Ramos (cell line): ENCODE data around the gene PTPRA.
"Not testable (repeated sequence)": the region's sequence is repeated elsewhere in the genome, so short reads cannot be mapped to it uniquely, and the experiment has no call there.

Experiments
- in situ Hi-C: fragments of 300-500 bp; cut with MboI; formaldehyde crosslinking; loops from one replicate; pipeline ENCODE4 v1.14.3; 2022; ENCODE audit warnings: low sequenced_read_pairs; ENCODE audit not compliant: unreplicated experiment

The PTPRA gene

GRCh38 chr20:2883726-2884637, 10.7 kb downstream of the PTPRA start:
- in situ Hi-C loops, result no loop called here

GRCh38 chr20:2887715-2888114, 14.4 kb downstream of the PTPRA start:
- in situ Hi-C loops, result no loop called here

GRCh38 chr20:2888224-2888955, 15.1 kb downstream of the PTPRA start:
- in situ Hi-C loops, result no loop called here

- in situ Hi-C loops, result no loop called here
These were observed 15.9 kb downstream of the PTPRA start for GRCh38 chr20:2889209-2889608.

GRCh38 chr20:2889797-2890196, 16.5 kb downstream of the PTPRA start:
- in situ Hi-C loops, result no loop called here

- in situ Hi-C loops, result no loop called here
These were observed 17.5 kb downstream of the PTPRA start for GRCh38 chr20:2890742-2891141.

GRCh38 chr20:2891343-2891742, 18.1 kb downstream of the PTPRA start:
- in situ Hi-C loops, result no loop called here

GRCh38 chr20:2892376-2892775, 19.1 kb downstream of the PTPRA start:
- in situ Hi-C loops, result no loop called here

- in situ Hi-C loops, result no loop called here
These were observed 20.9 kb downstream of the PTPRA start for GRCh38 chr20:2894221-2894620.

- in situ Hi-C loops, result not testable (repeated sequence)
These were observed 21.9 kb downstream of the PTPRA start for GRCh38 chr20:2895154-2895553.

GRCh38 chr20:2899243-2899642, 26.0 kb downstream of the PTPRA start:
- in situ Hi-C loops, result no loop called here

- in situ Hi-C loops, result no loop called here
These were observed 27.7 kb downstream of the PTPRA start for GRCh38 chr20:2900845-2901592.

GRCh38 chr20:2902291-2902690, 29.0 kb downstream of the PTPRA start:
- in situ Hi-C loops, result no loop called here

GRCh38 chr20:2902818-2903217, 29.5 kb downstream of the PTPRA start:
- in situ Hi-C loops, result no loop called here

GRCh38 chr20:2903686-2904085, 30.4 kb downstream of the PTPRA start:
- in situ Hi-C loops, result no loop called here

GRCh38 chr20:2907519-2907918, 34.2 kb downstream of the PTPRA start:
- in situ Hi-C loops, result no loop called here

- in situ Hi-C loops, result no loop called here
These were observed 36.7 kb downstream of the PTPRA start for GRCh38 chr20:2909953-2910352.

- in situ Hi-C loops, result no loop called here
These were observed 37.9 kb downstream of the PTPRA start for GRCh38 chr20:2911200-2911599.

GRCh38 chr20:2914160-2914559, 40.9 kb downstream of the PTPRA start:
- in situ Hi-C loops, result no loop called here

- in situ Hi-C loops, result no loop called here
These were observed 44.0 kb downstream of the PTPRA start for GRCh38 chr20:2917266-2917665.
